ENCODE results near the gene DPEP2. TPM values are rescaled to one million over a fixed set of nuclear protein-coding genes. Genes with fewer than 3 reads are reported as not detected.

Gene DPEP2
- total and polyA plus RNA-seq, 2 experiments from 2014 or later: not detected

GRCh38 chr16:67992661-67993206, 6.5 kb downstream of the DPEP2 start:
- 88% methylated on average over 14 of the region's 20 CpGs for WGBS (ENCODE audit: low lambda C conversion rate, missing lambda C conversion rate)
- Histone ChIP-seq H3K9me3 (ENCODE audit: low read depth) (no peaks in the 10 kb centered on the region), H3K4me1 (ENCODE audit: insufficient read depth) (peaks cover 6% of the 10 kb centered on the region), H4K20me1 (ENCODE audit: insufficient read depth, poor library complexity, severe bottlenecking) (no peaks in the 10 kb centered on the region), H3K9me2 (replicated peaks; ENCODE audit: insufficient read depth) (no peaks in the 10 kb centered on the region), H3K4me2 (peak overlapping the region; percentile 73), H2AFZ (no peak overlapping the region), H3K79me2 (no peaks in the 10 kb centered on the region), H3K4me3 (no peak overlapping the region), H3K36me3 (replicated peaks; ENCODE audit: insufficient read depth, low read depth) (no peaks in the 10 kb centered on the region), H3K27me3 (no peaks in the 10 kb centered on the region), H3K27ac (no peak overlapping the region)
- TF ChIP-seq EZH2 (IDR thresholded peaks at IDR 0.05; ENCODE audit: borderline replicate concordance): no peak
- no peak for TF ChIP-seq EZH2phosphoT487 (IDR thresholded peaks at IDR 0.05; ENCODE audit: low read depth, severe bottlenecking, unreplicated experiment)
- no peak for TF ChIP-seq CTCF (IDR thresholded peaks at IDR 0.05; ENCODE audit: poor library complexity)
- no peak for DNase-seq (ENCODE audit: low spot score)

GRCh38 chr16:67990018-67990386, 9.3 kb downstream of the DPEP2 start:
- H3K9me3 ChIP-seq (ENCODE audit: low read depth): no peaks in the 10 kb centered on the region
- no peaks in the 10 kb centered on the region for H3K79me2 ChIP-seq
- H3K4me1 ChIP-seq (ENCODE audit: insufficient read depth): peaks cover 6% of the 10 kb centered on the region
- no peaks in the 10 kb centered on the region for H3K9me2 ChIP-seq (replicated peaks; ENCODE audit: insufficient read depth)
- no peak for DNase-seq (ENCODE audit: low spot score)
- H4K20me1 ChIP-seq (ENCODE audit: insufficient read depth, poor library complexity, severe bottlenecking): no peaks in the 10 kb centered on the region
- no peak overlapping the region for H3K4me2 ChIP-seq
- no peaks in the 10 kb centered on the region for H3K36me3 ChIP-seq (replicated peaks; ENCODE audit: insufficient read depth, low read depth)
- no peak overlapping the region for H2AFZ ChIP-seq
- H3K27me3 ChIP-seq: no peaks in the 10 kb centered on the region
- 87% methylated on average over 6 of the region's 6 CpGs for WGBS (ENCODE audit: low lambda C conversion rate, missing lambda C conversion rate)
- TF ChIP-seq CTCF (IDR thresholded peaks at IDR 0.05; ENCODE audit: poor library complexity) (no peak), EZH2 (IDR thresholded peaks at IDR 0.05; ENCODE audit: borderline replicate concordance) (no peak), EZH2phosphoT487 (IDR thresholded peaks at IDR 0.05; ENCODE audit: low read depth, severe bottlenecking, unreplicated experiment) (no peak)
- H3K4me3 ChIP-seq: no peak overlapping the region
- H3K27ac ChIP-seq: no peak overlapping the region

- 84% methylated on average over 8 of the region's 8 CpGs for WGBS (ENCODE audit: low lambda C conversion rate, missing lambda C conversion rate)
Measured at GRCh38 chr16:67989322-67990017, 9.8 kb downstream of the DPEP2 start.

More at GRCh38 chr16:67989322-67990017, 9.8 kb downstream of the DPEP2 start:
- H3K9me3 ChIP-seq (ENCODE audit: low read depth): no peaks in the 10 kb centered on the region
- H2AFZ ChIP-seq: no peak overlapping the region
- H3K4me1 ChIP-seq (ENCODE audit: insufficient read depth): peaks cover 6% of the 10 kb centered on the region
- H4K20me1 ChIP-seq (ENCODE audit: insufficient read depth, poor library complexity, severe bottlenecking): no peaks in the 10 kb centered on the region
- no peak overlapping the region for H3K27ac ChIP-seq
- H3K36me3 ChIP-seq (replicated peaks; ENCODE audit: insufficient read depth, low read depth): no peaks in the 10 kb centered on the region
- DNase-seq (ENCODE audit: low spot score): no peak
- no peaks in the 10 kb centered on the region for H3K9me2 ChIP-seq (replicated peaks; ENCODE audit: insufficient read depth)
- no peak overlapping the region for H3K4me2 ChIP-seq
- H3K27me3 ChIP-seq: no peaks in the 10 kb centered on the region
- no peak for TF ChIP-seq CTCF (IDR thresholded peaks at IDR 0.05; ENCODE audit: poor library complexity)
- TF ChIP-seq EZH2phosphoT487 (IDR thresholded peaks at IDR 0.05; ENCODE audit: low read depth, severe bottlenecking, unreplicated experiment): no peak
- no peak for TF ChIP-seq EZH2 (IDR thresholded peaks at IDR 0.05; ENCODE audit: borderline replicate concordance)
- H3K4me3 ChIP-seq: no peak overlapping the region
- no peaks in the 10 kb centered on the region for H3K79me2 ChIP-seq

Data from hepatocyte (in vitro differentiated cells).